ENCODE data around the gene HHAT.

The HHAT gene

GRCh38 chr1:210596641-210597040 is 267.9 kb downstream of the HHAT start:
- no peak overlapping the region for H3K4me3 ChIP-seq (ENCODE audit: low read length)
- DNase-seq (ENCODE audit: low read depth): no peak
- no peak for TF ChIP-seq CTCF (conservative IDR thresholded peaks at IDR 0.05; ENCODE audit: low read depth, low read length)

GRCh38 chr1:210597555-210598134 is 268.9 kb downstream of the HHAT start:
- peak; percentile 83 for DNase-seq (ENCODE audit: low read depth)
- no peak for TF ChIP-seq CTCF (conservative IDR thresholded peaks at IDR 0.05; ENCODE audit: low read depth, low read length)
- H3K4me3 ChIP-seq (ENCODE audit: low read length): no peak overlapping the region

GRCh38 chr1:210598135-210598652 is 269.5 kb downstream of the HHAT start:
- TF ChIP-seq CTCF (conservative IDR thresholded peaks at IDR 0.05; ENCODE audit: low read depth, low read length): no peak
- H3K4me3 ChIP-seq (ENCODE audit: low read length): no peak overlapping the region
- DNase-seq (ENCODE audit: low read depth): peak; percentile 68

- H3K4me3 ChIP-seq (ENCODE audit: low read length): no peak overlapping the region
- no peak for TF ChIP-seq CTCF (conservative IDR thresholded peaks at IDR 0.05; ENCODE audit: low read depth, low read length)
- DNase-seq (ENCODE audit: low read depth): no peak
Observed at GRCh38 chr1:210600421-210601159, 271.9 kb downstream of the HHAT start.

GRCh38 chr1:210603123-210603522 is 274.4 kb downstream of the HHAT start:
- H3K4me3 ChIP-seq (ENCODE audit: low read length): no peak overlapping the region

GRCh38 chr1:210605099-210605498 is 276.4 kb downstream of the HHAT start:
- no peak for TF ChIP-seq CTCF (conservative IDR thresholded peaks at IDR 0.05; ENCODE audit: low read depth, low read length)
- DNase-seq (ENCODE audit: low read depth): no peak
- no peak overlapping the region for H3K4me3 ChIP-seq (ENCODE audit: low read length)

More at GRCh38 chr1:210603123-210603522, 274.4 kb downstream of the HHAT start:
- DNase-seq (ENCODE audit: low read depth): no peak
- TF ChIP-seq CTCF (conservative IDR thresholded peaks at IDR 0.05; ENCODE audit: low read depth, low read length): no peak

- no peak for TF ChIP-seq CTCF (conservative IDR thresholded peaks at IDR 0.05; ENCODE audit: low read depth, low read length)
- H3K4me3 ChIP-seq (ENCODE audit: low read length): no peak overlapping the region
- DNase-seq (ENCODE audit: low read depth): no peak
Observed at GRCh38 chr1:210607361-210607760, 278.7 kb downstream of the HHAT start.

Data from retinal pigment epithelial cell (primary cell).